Cardiac septum (tissue), 1 donor: ENCODE results near the gene GYG1. TPM values are rescaled to one million over a fixed set of nuclear protein-coding genes. Genes with fewer than 3 reads are reported as not detected.

Experiments used
- DNase-seq: peaks from one replicate; pipeline ENCODE4 v3.0.0-alpha.2; 2020; ENCODE audit warnings: low spot score
- intact Hi-C: fragments of 100-400 bp; cut with DNase I; formaldehyde crosslinking; loops from one replicate; pipeline ENCODE4 v1.14.0; 2022
- total RNA-seq: library from RNA; stranded (reverse); fragmentation: NEBNext Ultra II Directional; extraction: Animal tissue kit (Norgen Biotek cat#: 25700); gene quantifications from one replicate; pipeline ENCODE4 v1.2.1, GENCODE V29; 2021
- donor health status: DM: no; HTN: no; CAD: no.

The GYG1 gene
- total RNA-seq, 1 donor from 2014 or later = 123 TPM

DNA sequence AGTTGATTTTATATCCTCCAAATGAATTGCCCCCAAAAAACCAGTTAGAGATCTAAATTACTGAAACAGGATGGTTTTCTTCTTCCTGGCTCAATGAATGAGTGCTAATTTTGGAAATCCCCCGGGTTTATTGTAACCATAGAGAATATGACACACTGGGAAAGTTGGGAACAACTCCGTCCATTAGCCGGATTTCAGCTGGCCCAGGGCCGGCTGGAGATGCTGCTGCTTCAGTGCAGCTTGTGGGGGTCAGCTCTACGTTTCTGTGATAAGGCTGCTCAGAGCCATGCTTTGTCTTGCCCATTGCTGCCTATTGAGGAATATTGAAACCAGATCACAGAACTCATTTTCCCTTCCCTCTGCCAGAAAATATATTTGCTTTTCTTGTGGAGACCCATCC is 20.3 kb downstream of the GYG1 start:
- intact Hi-C loops = no loop called here
- no peak for DNase-seq

GRCh38 chr3:149013726-149014125 is 22.4 kb downstream of the GYG1 start:
- no peak for DNase-seq
- intact Hi-C loops = no loop called here

GRCh38 chr3:149015393-149015792 is 24.1 kb downstream of the GYG1 start:
- intact Hi-C loops = no loop called here
- DNase-seq = no peak

- intact Hi-C loops = no loop called here
- DNase-seq = no peak
These were observed 24.9 kb downstream of the GYG1 start for GRCh38 chr3:149016242-149016641.

DNA sequence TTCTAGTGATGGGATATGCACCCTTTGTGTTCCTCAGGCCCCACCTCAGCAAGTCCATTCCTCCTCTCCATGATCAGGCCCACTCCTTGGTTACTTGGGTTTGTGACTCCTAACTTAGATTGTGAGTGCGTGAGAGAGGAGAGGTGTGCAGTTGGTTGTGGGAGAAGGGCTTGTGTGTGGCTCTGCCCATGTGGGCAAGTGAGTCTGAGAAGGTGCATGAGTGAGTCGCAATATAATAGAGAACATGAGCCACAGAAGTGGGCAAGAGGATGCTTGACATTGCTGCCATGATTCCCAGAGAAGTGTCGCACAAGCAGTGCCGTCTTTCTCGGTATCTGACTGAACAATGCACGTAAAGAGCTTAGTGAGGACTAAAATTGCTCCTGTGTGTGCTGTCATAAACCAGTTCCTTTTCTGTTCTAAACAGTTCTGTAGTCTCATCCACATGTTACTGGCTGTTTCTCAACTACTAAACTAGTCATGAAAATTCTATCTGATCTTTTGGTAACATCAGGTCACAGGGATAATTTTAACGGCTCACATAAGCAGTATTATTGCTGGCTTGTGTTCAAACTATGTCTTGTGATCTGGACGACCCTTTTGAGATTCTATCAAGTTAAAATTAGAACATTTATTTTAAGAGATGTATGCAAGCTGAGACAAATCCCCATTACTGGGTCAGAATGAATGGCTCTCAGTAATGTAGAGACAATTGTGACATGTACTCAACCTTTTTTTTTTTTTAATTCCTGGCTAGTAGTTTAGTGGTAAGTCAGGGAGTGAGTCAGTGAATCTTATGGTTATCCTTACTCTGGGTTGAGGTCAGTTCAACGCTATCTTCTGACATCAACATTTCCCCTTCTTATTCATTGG is 25.6 kb downstream of the GYG1 start:
- intact Hi-C loops = no loop called here
- DNase-seq = no peak

- intact Hi-C loops = no loop called here
- no peak for DNase-seq
These were observed 26.9 kb downstream of the GYG1 start for GRCh38 chr3:149018247-149018646.

DNA sequence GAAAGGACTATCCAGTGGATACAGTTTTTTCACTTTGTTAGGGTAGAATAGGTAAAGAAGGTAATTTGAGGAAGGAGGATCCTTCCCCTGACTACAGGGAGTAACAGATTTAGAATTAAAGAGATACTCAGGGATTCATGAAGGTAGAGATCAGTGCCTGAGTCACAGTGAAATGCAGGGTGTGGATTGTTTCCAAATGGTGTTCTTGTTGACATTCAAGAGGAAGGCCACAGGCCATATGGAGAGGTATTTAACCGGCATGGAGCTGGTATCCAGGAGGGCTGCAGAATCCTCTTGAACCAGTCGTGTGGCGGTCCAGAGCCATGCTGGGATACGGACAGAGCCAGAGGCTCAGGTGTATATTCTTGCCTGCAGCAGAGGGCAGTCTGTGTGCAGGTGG is 28.2 kb downstream of the GYG1 start:
- DNase-seq = no peak
- intact Hi-C loops = no loop called here

DNA sequence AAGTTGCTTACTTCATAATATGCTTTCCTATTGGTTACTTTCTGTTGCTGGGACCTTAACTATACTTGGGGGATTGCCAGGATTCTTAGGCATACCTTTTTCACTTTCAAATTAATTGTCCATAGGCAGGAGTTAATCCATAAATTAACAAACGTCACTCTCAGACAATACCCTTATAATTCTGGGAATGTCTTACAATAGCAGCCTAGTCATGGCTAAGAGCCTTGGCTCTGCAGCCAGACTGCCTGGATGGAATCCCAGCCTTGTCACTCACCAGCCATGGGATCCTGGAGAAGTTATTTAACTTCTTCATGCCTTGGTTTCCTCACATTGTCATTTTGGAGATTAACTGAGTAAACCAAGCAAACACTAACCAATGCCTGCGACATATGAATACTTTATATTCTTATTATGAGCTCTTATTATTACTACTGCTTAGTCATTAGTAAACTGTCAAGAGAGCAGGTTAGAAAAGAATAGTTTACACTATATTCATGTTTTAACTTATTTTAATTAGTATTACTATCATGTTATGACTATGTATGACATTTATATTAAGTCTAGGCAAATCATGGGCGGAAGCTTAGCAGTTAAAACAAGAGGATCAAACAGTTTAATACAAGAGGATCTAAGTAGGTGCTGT is 29.0 kb downstream of the GYG1 start:
- intact Hi-C loops = no loop called here
- DNase-seq = no peak

- intact Hi-C loops = no loop called here
- DNase-seq = no peak
These were observed 29.5 kb downstream of the GYG1 start for GRCh38 chr3:149020839-149021252.

DNA sequence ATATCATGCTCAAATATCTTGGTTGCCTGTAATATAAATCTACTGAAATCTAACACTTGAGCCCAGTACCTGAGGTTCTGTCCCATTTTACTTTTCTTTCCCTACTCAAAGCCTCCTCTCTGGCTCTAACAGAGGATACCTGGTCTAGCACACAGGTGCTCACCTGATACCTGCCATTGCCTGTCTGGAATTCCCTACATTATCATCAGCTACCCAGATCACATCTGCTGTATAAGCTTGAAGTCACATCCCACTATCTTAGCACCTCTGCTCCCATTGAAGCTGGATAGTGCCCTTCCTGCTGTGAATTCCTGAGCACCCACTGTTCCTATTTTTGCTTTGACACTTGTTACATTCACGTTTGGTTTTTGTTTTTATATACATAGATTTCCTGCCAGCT is 30.5 kb downstream of the GYG1 start:
- intact Hi-C loops = no loop called here
- DNase-seq = no peak

GRCh38 chr3:149023951-149024350 is 32.6 kb downstream of the GYG1 start:
- DNase-seq = no peak
- intact Hi-C loops = no loop called here

DNA sequence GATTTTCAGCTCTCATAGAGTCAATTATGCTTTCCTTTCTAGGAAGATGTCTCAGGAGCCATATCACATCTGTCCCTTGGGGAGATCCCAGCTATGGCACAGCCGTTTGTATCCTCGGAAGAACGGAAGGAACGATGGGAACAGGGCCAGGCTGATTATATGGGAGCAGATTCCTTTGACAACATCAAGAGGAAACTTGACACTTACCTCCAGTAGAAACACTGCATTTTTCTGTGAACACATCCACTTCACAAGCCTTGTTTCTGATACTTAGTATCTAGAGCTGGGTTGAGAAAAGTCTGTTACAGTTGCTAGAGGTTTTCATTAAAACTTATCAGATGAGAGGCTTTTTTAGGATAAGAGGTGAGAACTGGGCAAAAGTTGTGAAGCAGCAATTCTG is 35.4 kb downstream of the GYG1 start:
- no peak for DNase-seq
- intact Hi-C loops = no loop called here

DNA sequence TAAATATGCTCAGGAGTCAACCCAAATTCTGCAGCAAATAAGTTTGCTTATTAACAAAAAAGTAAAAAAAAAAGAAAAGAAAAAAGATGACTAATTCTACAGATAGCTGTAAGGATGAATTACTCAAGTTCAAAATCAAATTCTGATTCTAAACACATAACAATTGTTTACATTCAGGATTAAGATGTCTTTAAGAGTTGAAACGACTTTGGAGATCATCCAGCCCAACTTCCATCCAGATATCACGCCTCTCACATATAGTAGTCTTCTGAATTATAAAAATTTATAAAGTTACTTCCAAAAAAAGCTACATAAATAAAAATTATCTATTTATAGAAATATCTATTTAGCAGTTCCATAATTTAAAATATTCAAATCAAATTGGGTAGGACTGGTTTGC is 39.8 kb downstream of the GYG1 start:
- intact Hi-C loops = no loop called here

GRCh38 chr3:149037684-149038083 is 46.3 kb downstream of the GYG1 start:
- intact Hi-C loops = no loop called here
- no peak for DNase-seq

More for the DNA sequence above, 39.8 kb downstream of the GYG1 start:
- no peak for DNase-seq

- no peak for DNase-seq
- intact Hi-C loops = no loop called here
These were observed 47.0 kb downstream of the GYG1 start for GRCh38 chr3:149038322-149038721.

DNA sequence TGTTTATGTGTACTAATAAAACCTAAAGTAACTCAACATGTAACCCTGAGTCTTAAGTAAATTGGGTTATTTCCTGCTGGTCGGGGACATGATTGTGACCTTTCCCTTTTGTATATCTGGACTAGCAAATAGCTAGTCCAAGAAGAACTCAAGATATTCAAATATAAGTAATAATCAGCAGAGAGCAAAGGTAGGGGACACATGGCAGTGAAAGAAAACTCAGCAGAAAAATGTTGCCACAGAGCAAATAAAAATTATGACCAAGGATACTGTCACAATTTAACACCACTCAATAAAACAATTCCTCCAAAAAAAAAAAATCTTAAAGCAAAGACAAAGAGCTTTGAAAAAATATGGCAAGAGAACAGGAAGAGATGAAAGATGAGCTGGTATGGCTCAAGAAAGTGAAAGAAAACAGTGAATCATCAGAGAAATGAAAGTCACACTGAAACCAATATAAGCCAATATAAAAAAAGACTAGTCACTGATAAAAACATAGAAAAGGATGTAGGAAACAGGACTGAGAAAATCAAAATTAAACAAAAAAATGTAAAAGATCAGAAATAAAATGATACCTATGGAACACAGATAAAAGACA is 51.5 kb downstream of the GYG1 start:
- DNase-seq = no peak
- intact Hi-C loops = no loop called here

DNA sequence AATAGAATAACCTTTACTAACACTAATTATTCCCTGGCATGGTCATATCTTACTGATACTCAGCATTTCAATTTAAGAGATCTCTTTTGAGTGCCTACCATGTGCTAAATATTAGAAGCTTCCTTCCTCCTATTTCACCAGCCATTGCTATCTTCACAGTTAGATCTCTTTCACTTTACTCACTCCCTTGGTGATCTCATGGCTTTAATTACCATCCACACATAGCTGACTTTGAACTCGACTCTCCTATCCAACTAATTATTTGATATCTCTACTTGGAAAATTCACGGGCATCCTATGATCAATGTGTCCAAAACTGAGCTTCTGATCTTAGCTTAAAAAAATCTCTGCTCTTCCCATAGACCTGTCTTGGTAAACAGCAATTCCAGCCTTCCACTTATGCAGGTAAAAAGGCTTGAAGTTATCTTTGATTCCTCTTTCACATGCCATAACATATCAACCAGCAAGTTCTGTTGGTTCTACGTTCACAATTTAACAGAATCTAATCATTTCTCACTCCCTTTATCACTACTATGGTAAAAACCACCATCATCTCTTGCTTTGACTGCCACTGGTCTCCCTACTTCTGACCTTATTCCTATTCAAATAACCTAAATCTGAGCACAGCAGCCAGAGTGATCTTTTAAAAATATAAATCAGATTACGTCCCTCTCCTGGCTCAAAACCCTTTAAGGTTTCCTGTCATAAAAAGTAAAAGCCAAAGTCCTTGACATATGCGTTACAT is 53.2 kb downstream of the GYG1 start:
- intact Hi-C loops = no loop called here
- no peak for DNase-seq

DNA sequence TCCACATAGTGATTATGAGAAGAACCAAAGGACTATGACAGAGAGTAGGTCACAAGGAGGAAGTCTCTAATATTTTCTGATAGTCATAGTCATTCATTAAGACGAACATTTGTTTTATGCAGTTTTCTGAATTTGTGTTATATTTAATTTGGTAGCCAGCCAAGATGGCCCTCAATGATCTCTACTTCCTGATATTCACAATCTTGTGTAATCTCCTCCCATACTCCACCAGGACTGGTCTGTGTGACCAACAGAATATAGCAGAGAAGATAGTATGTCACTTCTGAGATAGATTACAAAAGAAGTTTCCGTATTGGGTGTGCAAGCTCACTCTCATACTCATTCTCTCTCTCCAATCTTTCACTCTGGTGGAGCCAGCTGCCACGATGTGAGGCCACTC is 64.2 kb downstream of the GYG1 start:
- intact Hi-C loops = no loop called here
- no peak for DNase-seq

GRCh38 chr3:149058198-149058597 is 66.9 kb downstream of the GYG1 start:
- intact Hi-C loops = no loop called here
- DNase-seq = no peak

- DNase-seq = no peak
- intact Hi-C loops = no loop called here
These were observed 67.3 kb downstream of the GYG1 start for GRCh38 chr3:149058602-149059001.
